HCT116 (cell line): ENCODE results near the gene APOBEC3A.

Experiments used
- CTCF ChIP-seq, 3 experiments: fragments of 200-600 bp in 1 of 3; sonication (generic) in 1 of 3; IDR thresholded peaks in 2 of 3; conservative IDR thresholded peaks in 1 of 3; 2 replicates each; pipeline ENCODE4 v1.5.1; 2012 to 2017; ENCODE audit warnings: low read depth in 2 of 3, low read length in 2 of 3, antibody characterized with exemption in 1 of 3, borderline replicate concordance in 1 of 3, control low read depth in 1 of 3, mild to moderate bottlenecking in 1 of 3, mixed read lengths in 1 of 3, mixed run types in 1 of 3, moderate library complexity in 1 of 3; ENCODE audit not compliant: insufficient read depth in 1 of 3
- ELF1 ChIP-seq: IDR thresholded peaks from 2 replicates; pipeline ENCODE4 v1.6.1; 2012; ENCODE audit warnings: low read depth, borderline replicate concordance
- ZFX ChIP-seq: fragments of 450-650 bp; IDR thresholded peaks from 2 replicates; pipeline ENCODE4 v1.6.1; 2017

- TF ChIP-seq CTCF (IDR thresholded peaks at IDR 0.05 in 2 of 3, conservative IDR thresholded peaks at IDR 0.05 in 1 of 3; ENCODE audit: borderline replicate concordance in 1 of 3, insufficient read depth in 1 of 3, low read depth in 2 of 3, low read length in 2 of 3) (no peak), ZFX (no peak), ELF1 (no peak)
Measured at GRCh38 chr22:38907767-38908166, 49.6 kb upstream of the APOBEC3A start.
